PFSK-1 (cell line): ENCODE data around the gene MYRFL.

Source experiments
- FOXP2 ChIP-seq: optimal IDR thresholded peaks from 2 replicates; pipeline ENCODE3; 2011; ENCODE audit warnings: borderline replicate concordance, control low read depth, inconsistent platforms; ENCODE audit not compliant: insufficient read depth; ENCODE audit errors: extremely low read length, extremely low read depth
- POLR2AphosphoS5 ChIP-seq: IDR thresholded peaks from 2 replicates; pipeline ENCODE4 v1.6.1; 2012; ENCODE audit warnings: low read depth, mild to moderate bottlenecking, control low read depth, low read length, moderate library complexity
- REST ChIP-seq, 2 experiments: IDR thresholded peaks; 2 replicates each; pipeline versions ENCODE4 v1.6.1 to v1.8.0; 2011 to 2012; ENCODE audit warnings: low read depth in 2 of 2, low read length in 2 of 2, control low read depth in 1 of 2, inconsistent platforms in 1 of 2, mild to moderate bottlenecking in 1 of 2, moderate library complexity in 1 of 2; ENCODE audit not compliant: insufficient read depth in 1 of 2
- SIN3A ChIP-seq: IDR thresholded peaks from 2 replicates; pipeline ENCODE4 v1.6.1; 2012; ENCODE audit warnings: mild to moderate bottlenecking, low read length, moderate library complexity, borderline replicate concordance; ENCODE audit not compliant: insufficient read depth
- TAF1 ChIP-seq: IDR thresholded peaks from 2 replicates; pipeline ENCODE4 v1.6.1; 2012; ENCODE audit warnings: low read length, control low read depth, borderline replicate concordance; ENCODE audit not compliant: insufficient read depth

Gene MYRFL

GRCh38 chr12:69929531-69929930, 104.5 kb downstream of the MYRFL start:
- TF ChIP-seq FOXP2 = no peak

- TF ChIP-seq POLR2AphosphoS5 (no peak), TAF1 (no peak), FOXP2 (no peak), SIN3A (no peak), REST (IDR thresholded peaks at IDR 0.05; ENCODE audit: insufficient read depth in 1 of 2, low read depth in 2 of 2, low read length in 2 of 2) (no peak)
These were observed 106.5 kb downstream of the MYRFL start for GRCh38 chr12:69931569-69931968.

- TF ChIP-seq TAF1 (no peak), REST (IDR thresholded peaks at IDR 0.05; ENCODE audit: insufficient read depth in 1 of 2, low read depth in 2 of 2, low read length in 2 of 2) (no peak), SIN3A (no peak), FOXP2 (no peak), POLR2AphosphoS5 (no peak)
These were observed 107.1 kb downstream of the MYRFL start for GRCh38 chr12:69932154-69932553.

GRCh38 chr12:69932676-69933552, 107.9 kb downstream of the MYRFL start:
- TF ChIP-seq FOXP2 (no peak), TAF1 (no peak), SIN3A (no peak), REST (IDR thresholded peaks at IDR 0.05; ENCODE audit: insufficient read depth in 1 of 2, low read depth in 2 of 2, low read length in 2 of 2) (no peak), POLR2AphosphoS5 (no peak)

- no peak for TF ChIP-seq SIN3A
- TF ChIP-seq TAF1 = no peak
- TF ChIP-seq POLR2AphosphoS5 = no peak
- TF ChIP-seq FOXP2 = no peak
- TF ChIP-seq REST (IDR thresholded peaks at IDR 0.05; ENCODE audit: insufficient read depth in 1 of 2, low read depth in 2 of 2, low read length in 2 of 2) = no peak
These were observed 109.0 kb downstream of the MYRFL start for GRCh38 chr12:69934011-69934410.
